K562 treated with DMSO at 1 percent for 48 hours (cell line): Measurements from ENCODE around the gene KRI1. TPM values are rescaled to one million over a fixed set of nuclear protein-coding genes. Genes with fewer than 3 reads are reported as not detected.

ENCODE experiments used
- total RNA-seq: library from RNA; unstranded; fragments of 300-600 nt; gene quantifications from 2 replicates; pipeline ENCODE4 v1.2.3, GENCODE V29; 2022; ENCODE audit warnings: low replicate concordance; ENCODE audit errors: extremely low read depth

Gene KRI1
- total RNA-seq, result not detected in 2 replicates

GRCh38 chr19:10565567-10566407 lies at the start of gene KRI1:
KRI1 (minus strand) TSS chr19:10566010; CDS start chr19:10565999, 11 bp downstream.

GRCh38 chr19:10587022-10587838 lies 21.4 kb upstream of the KRI1 start, which contains the start of gene AP1M2:
AP1M2 (minus strand) TSS chr19:10587312; CDS start chr19:10587231, 81 bp downstream.

GRCh38 chr19:10568826-10569651 lies 3.2 kb upstream of the KRI1 start, which contains the start of gene CDKN2D:
CDKN2D (minus strand) TSS chr19:10568979; CDS start chr19:10568653, 326 bp downstream.

GRCh38 chr19:10543420-10544241 lies 22.2 kb downstream of the KRI1 start, which contains the start of gene ATG4D:
ATG4D (plus strand) TSS chr19:10543904; CDS start chr19:10544091, 187 bp downstream.

GRCh38 chr19:10517361-10517759 lies 48.5 kb downstream of the KRI1 start, which contains the start of gene S1PR5:
S1PR5 (minus strand) TSS chr19:10517447; CDS start chr19:10515011, 2,436 bp downstream.

Other genes starting within 250 kb of the KRI1 start
- gene FDX2, start 250.0 kb downstream of the KRI1 start, total RNA-seq, result not detected in 2 replicates
- not detected in 2 replicates for gene RAVER1, start 232.5 kb downstream of the KRI1 start, total RNA-seq
- not detected in 2 replicates for gene ICAM3, start 226.4 kb downstream of the KRI1 start, total RNA-seq
- 316 TPM in 1 of 2 replicates, not detected in the other for gene TYK2, start 185.4 kb downstream of the KRI1 start, total RNA-seq
- gene CDC37, start 162.5 kb downstream of the KRI1 start, total RNA-seq, result not detected in 2 replicates
- not detected in 2 replicates for gene PDE4A, start 145.5 kb downstream of the KRI1 start, total RNA-seq
- gene KEAP1, start 62.7 kb downstream of the KRI1 start, total RNA-seq, result not detected in 2 replicates
- not detected in 2 replicates for gene S1PR5, start 48.6 kb downstream of the KRI1 start, total RNA-seq
- not detected in 2 replicates for gene ATG4D, start 22.1 kb downstream of the KRI1 start, total RNA-seq
- not detected in 2 replicates for gene CDKN2D, start 3.0 kb upstream of the KRI1 start, total RNA-seq
- not detected in 2 replicates for gene AP1M2, start 21.3 kb upstream of the KRI1 start, total RNA-seq
- gene SLC44A2, start 59.5 kb upstream of the KRI1 start, total RNA-seq, result not detected in 2 replicates
- gene ILF3, start 88.3 kb upstream of the KRI1 start, total RNA-seq, result not detected in 2 replicates
- not detected in 2 replicates for gene QTRT1, start 135.4 kb upstream of the KRI1 start, total RNA-seq
- 1,345 TPM in 1 of 2 replicates, not detected in the other for gene DNM2, start 152.1 kb upstream of the KRI1 start, total RNA-seq